CD4-positive, alpha-beta T cell (primary cell): ENCODE measurements around the gene HOXC9. TPM values are rescaled to one million over a fixed set of nuclear protein-coding genes. Genes with fewer than 3 reads are reported as not detected.

Source experiments
- ATAC-seq: fragments of 200-7000 bp; cut with Tn5 transposase; one replicate; pipeline ENCODE4 v1.10.0; 2022; ENCODE audit warnings: mild to moderate bottlenecking; ENCODE audit not compliant: poor library complexity
- CTCF ChIA-PET: fragments of 350-600 bp; sonication (Branson Sonifier 250); formaldehyde crosslinking; loops from one replicate; lab custom pipeline; 2021; ENCODE audit warnings: antibody characterized with exemption, inconsistent platforms; lab: Charles Lee
- POLR2A ChIA-PET: fragments of 350-600 bp; sonication (Branson Sonifier 250); formaldehyde crosslinking; loops from one replicate; lab custom pipeline; 2021; ENCODE audit warnings: antibody characterized with exemption, inconsistent platforms; lab: Charles Lee
- DNase-seq, 14 experiments: peaks; one replicate each; pipeline ENCODE4 v3.0.0-alpha.2; 2013 to 2020; ENCODE audit warnings: mixed read lengths in 2 of 14
- H3K27ac ChIP-seq, 2 donors: one replicate each; pipeline versions ENCODE4 v1.5.1 to v1.7.0; 2013; ENCODE audit warnings: low read length in 2 of 2, low read depth in 1 of 2, mild to moderate bottlenecking in 1 of 2
- H3K27me3 ChIP-seq, 2 experiments: 1 replicate in 1 of 2; 2 replicates in 1 of 2; pipeline versions ENCODE4 v1.6.1 to v1.7.0; 2013; ENCODE audit warnings: low read length in 2 of 2, control low read depth in 1 of 2, mild to moderate bottlenecking in 1 of 2, moderate library complexity in 1 of 2; ENCODE audit not compliant: insufficient read depth in 2 of 2, control insufficient read depth in 1 of 2
- H3K36me3 ChIP-seq: one replicate; pipeline ENCODE4 v1.6.1; 2013; ENCODE audit warnings: low read length, control low read depth; ENCODE audit not compliant: insufficient read depth
- H3K4me1 ChIP-seq: one replicate; pipeline ENCODE4 v1.6.1; 2013; ENCODE audit warnings: low read length, control low read depth; ENCODE audit not compliant: insufficient read depth
- H3K4me3 ChIP-seq: one replicate; pipeline ENCODE4 v1.5.1; 2013; ENCODE audit warnings: mild to moderate bottlenecking, low read length, moderate library complexity
- H3K9me3 ChIP-seq, 2 experiments: 1 replicate in 1 of 2; 2 replicates in 1 of 2; pipeline versions ENCODE4 v1.6.1 to v1.7.0; 2013; ENCODE audit warnings: low read length in 2 of 2, mild to moderate bottlenecking in 2 of 2, control low read depth in 1 of 2, moderate library complexity in 1 of 2; ENCODE audit not compliant: control insufficient read depth in 1 of 2, insufficient read depth in 1 of 2
- H3K27ac Mint-ChIP-seq: one replicate; pipeline ENCODE4 v1.8.0; 2020; ENCODE audit warnings: mixed read lengths
- H3K27me3 Mint-ChIP-seq: one replicate; pipeline ENCODE4 v1.8.0; 2021; ENCODE audit warnings: mixed read lengths
- H3K36me3 Mint-ChIP-seq: one replicate; pipeline ENCODE4 v1.8.0; 2021; ENCODE audit warnings: low read depth, mixed read lengths
- H3K4me1 Mint-ChIP-seq: one replicate; pipeline ENCODE4 v1.8.0; 2021; ENCODE audit warnings: low read depth, mixed read lengths
- H3K4me3 Mint-ChIP-seq: one replicate; pipeline ENCODE4 v1.8.0; 2020; ENCODE audit warnings: mild to moderate bottlenecking, mixed read lengths
- H3K9me3 Mint-ChIP-seq: one replicate; pipeline ENCODE4 v1.8.0; 2020; ENCODE audit warnings: mixed read lengths
- intact Hi-C, 2 experiments: fragments of 100-400 bp; cut with DNase I in 1 of 2; cut with micrococcal nuclease in 1 of 2; formaldehyde crosslinking; loops; one replicate each; pipeline versions ENCODE4 v1.15.1 to v1.9.0; 2023 to 2025; cut with DNase I, micrococcal nuclease
- total RNA-seq, 174 experiments: library from RNA in 2 of 174; stranded (reverse) in 2 of 174; gene quantifications; one replicate each; pipeline ENCODE4 v1.2.3 and lab custom pipeline; 2021 to 2026
- TF ChIP-seq, protein P1 (sequence below): fragments of 200-600 bp; IDR thresholded peaks from one replicate; pipeline ENCODE4 v1.8.0; 2022; ENCODE audit warnings: antibody characterized with exemption, mild to moderate bottlenecking

HOXC9 gene
- total RNA-seq, 2 experiments from 2014 or later: not detected

GRCh38 chr12:54003625-54004024, 3.7 kb downstream of the HOXC9 start:
- Histone ChIP-seq H3K4me3 (no peak overlapping the region), H3K36me3 (no peaks in the 10 kb centered on the region), H3K27me3 (peaks cover 95 to 98% of the 10 kb centered on the region in 2 experiments), H3K9me3 (peaks cover 0 to 49% of the 10 kb centered on the region in 2 experiments), H3K4me1 (peaks cover 45% of the 10 kb centered on the region), H3K27ac (no peak overlapping the region)
- H3K4me1 Mint-ChIP-seq: peaks cover 31% of the 10 kb centered on the region
- CTCF ChIA-PET: interaction anchor here (0.7 to 6.3 kb wide), 8 partner anchors 10 to 211 kb away, joined by 3 to 59 read pairs (median 3); partner anchors contain the start of gene HOXC5
- POLR2A ChIA-PET: no interaction called here
- no peak overlapping the region for H3K27ac Mint-ChIP-seq
- H3K9me3 Mint-ChIP-seq: no peaks in the 10 kb centered on the region
- intact Hi-C loops: loop anchor here in 1 of 2 experiments (10.0 kb wide), 1 partner anchor 361 kb away; the partner anchor contains the start of gene GPR84
- ATAC-seq: no peak
- H3K4me3 Mint-ChIP-seq: no peak overlapping the region
- no peaks in the 10 kb centered on the region for H3K36me3 Mint-ChIP-seq
- TF ChIP-seq, protein P1, sequence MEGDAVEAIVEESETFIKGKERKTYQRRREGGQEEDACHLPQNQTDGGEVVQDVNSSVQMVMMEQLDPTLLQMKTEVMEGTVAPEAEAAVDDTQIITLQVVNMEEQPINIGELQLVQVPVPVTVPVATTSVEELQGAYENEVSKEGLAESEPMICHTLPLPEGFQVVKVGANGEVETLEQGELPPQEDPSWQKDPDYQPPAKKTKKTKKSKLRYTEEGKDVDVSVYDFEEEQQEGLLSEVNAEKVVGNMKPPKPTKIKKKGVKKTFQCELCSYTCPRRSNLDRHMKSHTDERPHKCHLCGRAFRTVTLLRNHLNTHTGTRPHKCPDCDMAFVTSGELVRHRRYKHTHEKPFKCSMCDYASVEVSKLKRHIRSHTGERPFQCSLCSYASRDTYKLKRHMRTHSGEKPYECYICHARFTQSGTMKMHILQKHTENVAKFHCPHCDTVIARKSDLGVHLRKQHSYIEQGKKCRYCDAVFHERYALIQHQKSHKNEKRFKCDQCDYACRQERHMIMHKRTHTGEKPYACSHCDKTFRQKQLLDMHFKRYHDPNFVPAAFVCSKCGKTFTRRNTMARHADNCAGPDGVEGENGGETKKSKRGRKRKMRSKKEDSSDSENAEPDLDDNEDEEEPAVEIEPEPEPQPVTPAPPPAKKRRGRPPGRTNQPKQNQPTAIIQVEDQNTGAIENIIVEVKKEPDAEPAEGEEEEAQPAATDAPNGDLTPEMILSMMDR: no peak
- DNase-seq: no peak
- peaks cover 100% of the 10 kb centered on the region for H3K27me3 Mint-ChIP-seq

GRCh38 chr12:54004063-54004840, 4.3 kb downstream of the HOXC9 start:
- H3K27ac Mint-ChIP-seq: no peak overlapping the region

More at GRCh38 chr12:54004063-54004840, 4.3 kb downstream of the HOXC9 start:
- no peak overlapping the region for H3K27ac ChIP-seq
- H3K36me3 ChIP-seq: no peaks in the 10 kb centered on the region
- TF ChIP-seq, protein P1: no peak
- CTCF ChIA-PET: interaction anchor here (0.7 to 6.3 kb wide), 10 partner anchors 9 to 210 kb away, joined by 3 to 59 read pairs (median 4); partner anchors contain the start of gene HOXC5
- no peak overlapping the region for H3K4me3 Mint-ChIP-seq
- ATAC-seq: no peak
- intact Hi-C loops: loop anchor here in 1 of 2 experiments (10.0 kb wide), 1 partner anchor 361 kb away; the partner anchor contains the start of gene GPR84
- POLR2A ChIA-PET: interaction anchor here (1.1 kb wide), 1 partner anchor 187 kb away, joined by 3 read pairs; no protein-coding TSS in a partner anchor
- no peak for DNase-seq
- H3K9me3 Mint-ChIP-seq: no peaks in the 10 kb centered on the region
- H3K4me3 ChIP-seq: no peak overlapping the region
- peaks cover 0 to 49% of the 10 kb centered on the region in 2 experiments for H3K9me3 ChIP-seq
- peaks cover 32% of the 10 kb centered on the region for H3K4me1 Mint-ChIP-seq
- H3K27me3 Mint-ChIP-seq: peaks cover 100% of the 10 kb centered on the region
- H3K27me3 ChIP-seq: peaks cover 91 to 96% of the 10 kb centered on the region in 2 experiments
- no peaks in the 10 kb centered on the region for H3K36me3 Mint-ChIP-seq
- peaks cover 48% of the 10 kb centered on the region for H3K4me1 ChIP-seq
